Vagina (tissue), 2 donors: ENCODE measurements around the gene NGRN. TPM values are rescaled to one million over a fixed set of nuclear protein-coding genes. Genes with fewer than 3 reads are reported as not detected.

Source experiments
- DNase-seq, 2 donors: peaks; one replicate each; pipeline ENCODE4 v3.0.0-alpha.2; 2017; ENCODE audit errors: extremely low spot score in 2 of 2
- H3K27ac ChIP-seq: fragments of 200-600 bp; sonication (generic); one replicate; pipeline ENCODE4 v1.5.1; 2019
- H3K27me3 ChIP-seq: fragments of 200-600 bp; sonication (generic); one replicate; pipeline ENCODE4 v1.5.1; 2019
- H3K36me3 ChIP-seq, 2 donors: fragments of 200-600 bp; sonication (generic); one replicate each; pipeline ENCODE4 v1.5.1; 2017 to 2019
- H3K4me1 ChIP-seq: fragments of 200-600 bp; sonication (generic); one replicate; pipeline ENCODE4 v1.5.1; 2019
- H3K4me3 ChIP-seq, 2 donors: fragments of 200-600 bp; sonication (generic); 1 replicate in 1 of 2; 2 replicates in 1 of 2; pipeline ENCODE4 v1.5.1; 2016 to 2019
- H3K9me3 ChIP-seq: fragments of 200-600 bp; sonication (generic); one replicate; pipeline ENCODE4 v1.5.1; 2019
- CTCF ChIP-seq, 3 experiments: fragments of 450-650 bp in 2 of 3; fragments of 200-600 bp in 1 of 3; sonication (generic) in 1 of 3; IDR thresholded peaks; one replicate each; pipeline ENCODE4 v1.5.1; 2017 to 2019; ENCODE audit warnings: antibody characterized with exemption in 3 of 3, mild to moderate bottlenecking in 2 of 3, moderate library complexity in 2 of 3
- POLR2A ChIP-seq, 2 donors: fragments of 450-650 bp; IDR thresholded peaks; one replicate each; pipeline ENCODE4 v1.6.1; 2017; ENCODE audit warnings: antibody characterized with exemption in 2 of 2, mild to moderate bottlenecking in 2 of 2, moderate library complexity in 2 of 2
- POLR2AphosphoS5 ChIP-seq, 2 donors: sonication (generic); formaldehyde crosslinking; IDR thresholded peaks; one replicate each; pipeline ENCODE4 v1.9.0; 2017; ENCODE audit warnings: antibody characterized with exemption in 2 of 2, mild to moderate bottlenecking in 2 of 2, low read depth in 1 of 2; ENCODE audit not compliant: insufficient read depth in 1 of 2
- intact Hi-C: fragments of 100-400 bp; cut with DNase I; formaldehyde crosslinking; loops from one replicate; pipeline ENCODE4 v1.15.1; 2023
- total RNA-seq: library from RNA; depleted of rRNA; stranded (reverse); fragments of >200 nt; gene quantifications from one replicate; pipeline ENCODE4 v1.2.3, GENCODE V29; 2016

NGRN gene
- total RNA-seq, 1 donor from 2014 or later = 59.2 TPM

- intact Hi-C loops = no loop called here
- H3K4me1 ChIP-seq = peaks cover 13% of the 10 kb centered on the region
- DNase-seq = no peak
- no peaks in the 10 kb centered on the region for H3K27me3 ChIP-seq
- no peaks in the 10 kb centered on the region for H3K9me3 ChIP-seq
- TF ChIP-seq POLR2AphosphoS5 (IDR thresholded peaks at IDR 0.05; ENCODE audit: insufficient read depth in 1 of 2, low read depth in 1 of 2) = no peak
- TF ChIP-seq CTCF (IDR thresholded peaks at IDR 0.05) = no peak
- no peak for TF ChIP-seq POLR2A (IDR thresholded peaks at IDR 0.05)
- peak overlapping the region; percentile 23 for H3K27ac ChIP-seq
- no peak overlapping the region for H3K4me3 ChIP-seq
- no peaks in the 10 kb centered on the region for H3K36me3 ChIP-seq
Observed at GRCh38 chr15:90306560-90306959, 41.1 kb downstream of the NGRN start.

GRCh38 chr15:90307661-90308060 is 42.2 kb downstream of the NGRN start:
- intact Hi-C loops = no loop called here
- TF ChIP-seq POLR2AphosphoS5 (IDR thresholded peaks at IDR 0.05; ENCODE audit: insufficient read depth in 1 of 2, low read depth in 1 of 2) = no peak
- TF ChIP-seq POLR2A (IDR thresholded peaks at IDR 0.05) = no peak
- no peak for TF ChIP-seq CTCF (IDR thresholded peaks at IDR 0.05)

GRCh38 chr15:90309020-90309419 is 43.5 kb downstream of the NGRN start:
- intact Hi-C loops = no loop called here
- Histone ChIP-seq H3K9me3 (no peaks in the 10 kb centered on the region), H3K36me3 (no peaks in the 10 kb centered on the region), H3K27me3 (no peaks in the 10 kb centered on the region), H3K27ac (no peak overlapping the region), H3K4me3 (no peak overlapping the region), H3K4me1 (peaks cover 8% of the 10 kb centered on the region)
- no peak for DNase-seq
- no peak for TF ChIP-seq POLR2AphosphoS5 (IDR thresholded peaks at IDR 0.05; ENCODE audit: insufficient read depth in 1 of 2, low read depth in 1 of 2)
- TF ChIP-seq POLR2A (IDR thresholded peaks at IDR 0.05) = no peak

More at GRCh38 chr15:90307661-90308060, 42.2 kb downstream of the NGRN start:
- no peak overlapping the region for H3K27ac ChIP-seq
- H3K4me1 ChIP-seq = peaks cover 8% of the 10 kb centered on the region
- no peaks in the 10 kb centered on the region for H3K36me3 ChIP-seq
- no peak overlapping the region for H3K4me3 ChIP-seq
- H3K9me3 ChIP-seq = no peaks in the 10 kb centered on the region
- DNase-seq = no peak
- no peaks in the 10 kb centered on the region for H3K27me3 ChIP-seq

GRCh38 chr15:90315278-90315982 is 50.0 kb downstream of the NGRN start:
- peak in 1 of 2 donors; percentile 97 for DNase-seq
- Histone ChIP-seq H3K4me3 (no peak overlapping the region), H3K4me1 (peaks cover 23% of the 10 kb centered on the region), H3K27me3 (no peaks in the 10 kb centered on the region), H3K36me3 (no peaks in the 10 kb centered on the region), H3K27ac (peak overlapping the region; percentile 74), H3K9me3 (no peaks in the 10 kb centered on the region)
- intact Hi-C loops = no loop called here
- peak in 1 of 2 donors; percentile 87 for TF ChIP-seq POLR2AphosphoS5 (IDR thresholded peaks at IDR 0.05; ENCODE audit: insufficient read depth in 1 of 2, low read depth in 1 of 2)
- no peak for TF ChIP-seq POLR2A (IDR thresholded peaks at IDR 0.05)

- no peaks in the 10 kb centered on the region for H3K36me3 ChIP-seq
- peak in 1 of 2 donors; percentile 28 for TF ChIP-seq POLR2AphosphoS5 (IDR thresholded peaks at IDR 0.05; ENCODE audit: insufficient read depth in 1 of 2, low read depth in 1 of 2)
- TF ChIP-seq POLR2A (IDR thresholded peaks at IDR 0.05) = no peak
- H3K4me1 ChIP-seq = peaks cover 25% of the 10 kb centered on the region
- no peak overlapping the region for H3K4me3 ChIP-seq
- intact Hi-C loops = no loop called here
- H3K9me3 ChIP-seq = no peaks in the 10 kb centered on the region
- DNase-seq = peak; percentile 84 to 88
- no peaks in the 10 kb centered on the region for H3K27me3 ChIP-seq
- H3K27ac ChIP-seq = peak overlapping the region; percentile 74
Observed at GRCh38 chr15:90316139-90316538, 50.7 kb downstream of the NGRN start.

- H3K27ac ChIP-seq = no peak overlapping the region
- H3K9me3 ChIP-seq = no peaks in the 10 kb centered on the region
- DNase-seq = peak; percentile 12 to 65
- H3K36me3 ChIP-seq = no peaks in the 10 kb centered on the region
- no peak for TF ChIP-seq CTCF (IDR thresholded peaks at IDR 0.05)
- no peak for TF ChIP-seq POLR2AphosphoS5 (IDR thresholded peaks at IDR 0.05; ENCODE audit: insufficient read depth in 1 of 2, low read depth in 1 of 2)
- TF ChIP-seq POLR2A (IDR thresholded peaks at IDR 0.05) = no peak
- no peak overlapping the region for H3K4me3 ChIP-seq
- H3K4me1 ChIP-seq = peaks cover 33% of the 10 kb centered on the region
- H3K27me3 ChIP-seq = no peaks in the 10 kb centered on the region
- intact Hi-C loops = no loop called here
Observed at GRCh38 chr15:90318591-90318990, 53.1 kb downstream of the NGRN start.
